Measurements from ENCODE around the gene ARHGAP32. TPM values are rescaled to one million over a fixed set of nuclear protein-coding genes. Genes with fewer than 3 reads are reported as not detected.

ARHGAP32 gene
- total RNA-seq, 1 experiment from 2014 or later: 62.6 TPM

- BruUV-seq (replicated peaks): no TSS peak
- peaks cover 30% of the 10 kb centered on the region for H3K9me3 Mint-ChIP-seq (ENCODE audit: unreplicated experiment)
- H3K4me3 Mint-ChIP-seq (ENCODE audit: unreplicated experiment): no peak overlapping the region
- H3K27ac Mint-ChIP-seq (ENCODE audit: low read depth, unreplicated experiment): no peak overlapping the region
- no peak for TF ChIP-seq CTCF (IDR thresholded peaks at IDR 0.05; ENCODE audit: unreplicated experiment)
- no peaks in the 10 kb centered on the region for H3K27me3 Mint-ChIP-seq (ENCODE audit: insufficient read depth, unreplicated experiment)
- no peak for DNase-seq (ENCODE audit: unreplicated experiment)
- ChIA-PET CTCF (no interaction called here), POLR2A (no interaction called here)
- peaks cover 7% of the 10 kb centered on the region for H3K4me1 Mint-ChIP-seq (ENCODE audit: insufficient read depth, unreplicated experiment)
- H3K36me3 Mint-ChIP-seq (ENCODE audit: insufficient read depth, unreplicated experiment): peaks cover 27% of the 10 kb centered on the region
- intact Hi-C loops (cut with micrococcal nuclease): no loop called here
Observed at GRCh38 chr11:129109701-129110100, 82.4 kb downstream of the ARHGAP32 start.

GRCh38 chr11:129106788-129107187 is 85.3 kb downstream of the ARHGAP32 start:
- no peak overlapping the region for H3K27ac Mint-ChIP-seq (ENCODE audit: low read depth, unreplicated experiment)
- peaks cover 30% of the 10 kb centered on the region for H3K9me3 Mint-ChIP-seq (ENCODE audit: unreplicated experiment)
- no peak for DNase-seq (ENCODE audit: unreplicated experiment)
- ChIA-PET POLR2A (no interaction called here), CTCF (interaction anchor here (0.7 to 0.9 kb wide), 2 partner anchors 174 to 257 kb away, joined by 3 to 4 read pairs; no protein-coding TSS in a partner anchor)
- intact Hi-C loops (cut with micrococcal nuclease): no loop called here
- no peak for TF ChIP-seq CTCF (IDR thresholded peaks at IDR 0.05; ENCODE audit: unreplicated experiment)
- H3K27me3 Mint-ChIP-seq (ENCODE audit: insufficient read depth, unreplicated experiment): no peaks in the 10 kb centered on the region
- peaks cover 29% of the 10 kb centered on the region for H3K36me3 Mint-ChIP-seq (ENCODE audit: insufficient read depth, unreplicated experiment)
- no peaks in the 10 kb centered on the region for H3K4me1 Mint-ChIP-seq (ENCODE audit: insufficient read depth, unreplicated experiment)
- no TSS peak for BruUV-seq (replicated peaks)
- H3K4me3 Mint-ChIP-seq (ENCODE audit: unreplicated experiment): no peak overlapping the region

- Mint-ChIP-seq H3K27ac (ENCODE audit: low read depth, unreplicated experiment) (no peak overlapping the region), H3K36me3 (ENCODE audit: insufficient read depth, unreplicated experiment) (peaks cover 14% of the 10 kb centered on the region), H3K27me3 (ENCODE audit: insufficient read depth, unreplicated experiment) (no peaks in the 10 kb centered on the region), H3K4me1 (ENCODE audit: insufficient read depth, unreplicated experiment) (no peaks in the 10 kb centered on the region), H3K4me3 (ENCODE audit: unreplicated experiment) (no peak overlapping the region), H3K9me3 (ENCODE audit: unreplicated experiment) (peaks cover 25% of the 10 kb centered on the region)
- TF ChIP-seq CTCF (IDR thresholded peaks at IDR 0.05; ENCODE audit: unreplicated experiment): no peak
- no peak for DNase-seq (ENCODE audit: unreplicated experiment)
- POLR2A ChIA-PET: no interaction called here
- intact Hi-C loops (cut with micrococcal nuclease): no loop called here
- BruUV-seq (replicated peaks): no TSS peak
- CTCF ChIA-PET: no interaction called here
Observed at GRCh38 chr11:129102756-129103155, 89.4 kb downstream of the ARHGAP32 start.

GRCh38 chr11:129102225-129102624 is 89.9 kb downstream of the ARHGAP32 start:
- Mint-ChIP-seq H3K4me1 (ENCODE audit: insufficient read depth, unreplicated experiment) (no peaks in the 10 kb centered on the region), H3K4me3 (ENCODE audit: unreplicated experiment) (no peak overlapping the region), H3K9me3 (ENCODE audit: unreplicated experiment) (peaks cover 20% of the 10 kb centered on the region), H3K27ac (ENCODE audit: low read depth, unreplicated experiment) (no peak overlapping the region), H3K27me3 (ENCODE audit: insufficient read depth, unreplicated experiment) (no peaks in the 10 kb centered on the region), H3K36me3 (ENCODE audit: insufficient read depth, unreplicated experiment) (peaks cover 11% of the 10 kb centered on the region)
- no peak for DNase-seq (ENCODE audit: unreplicated experiment)
- intact Hi-C loops (cut with micrococcal nuclease): no loop called here
- CTCF ChIA-PET: interaction anchor here (0.7 to 0.9 kb wide), 2 partner anchors 17 to 256 kb away, joined by 3 read pairs; no protein-coding TSS in a partner anchor
- POLR2A ChIA-PET: interaction anchor here (1.4 kb wide), 1 partner anchor 11 kb away, joined by 4 read pairs; no protein-coding TSS in a partner anchor
- no peak for TF ChIP-seq CTCF (IDR thresholded peaks at IDR 0.05; ENCODE audit: unreplicated experiment)
- no TSS peak for BruUV-seq (replicated peaks)
